SJCRH30 (cell line): ENCODE data around the gene TP73. TPM values are rescaled to one million over a fixed set of nuclear protein-coding genes. Genes with fewer than 3 reads are reported as not detected.
A peak's percentile ranks its signal among the peaks of the same experiment; 100 is the strongest.

Source experiments
- DNase-seq, 2 experiments: peaks; one replicate each; pipeline ENCODE4 v3.0.0-alpha.2; 2015 to 2020
- H3K27ac ChIP-seq: fragments of 250-450 bp; sonication (Bioruptor Pico); 2 replicates; pipeline ENCODE4 v1.5.1; 2020; ENCODE audit warnings: mild to moderate bottlenecking, moderate library complexity
- H3K27me3 ChIP-seq: fragments of 250-450 bp; sonication (Bioruptor Pico); 2 replicates; pipeline ENCODE4 v1.5.1; 2020; ENCODE audit warnings: mild to moderate bottlenecking, moderate library complexity
- H3K36me3 ChIP-seq: fragments of 250-450 bp; sonication (Bioruptor Pico); 2 replicates; pipeline ENCODE4 v1.5.1; 2020; ENCODE audit warnings: mild to moderate bottlenecking, moderate library complexity
- H3K4me1 ChIP-seq: fragments of 250-450 bp; sonication (Bioruptor Pico); 2 replicates; pipeline ENCODE4 v1.5.1; 2020; ENCODE audit warnings: mild to moderate bottlenecking, moderate library complexity
- H3K4me3 ChIP-seq: fragments of 250-450 bp; sonication (Bioruptor Pico); 2 replicates; pipeline ENCODE4 v1.5.1; 2020; ENCODE audit warnings: mild to moderate bottlenecking, moderate library complexity
- H3K9me3 ChIP-seq: fragments of 250-450 bp; sonication (Bioruptor Pico); replicated peaks from 2 replicates; pipeline ENCODE4 v1.5.1; 2020; ENCODE audit warnings: mild to moderate bottlenecking, moderate library complexity
- total RNA-seq: library from RNA; depleted of rRNA; stranded (reverse); fragments of >200 nt; shearing (Covaris generic); gene quantifications from 2 replicates; pipeline ENCODE4 v1.2.3, GENCODE V29; 2014

Gene TP73
- total RNA-seq, 1 experiment from 2014 or later = 14.9 TPM

DNA sequence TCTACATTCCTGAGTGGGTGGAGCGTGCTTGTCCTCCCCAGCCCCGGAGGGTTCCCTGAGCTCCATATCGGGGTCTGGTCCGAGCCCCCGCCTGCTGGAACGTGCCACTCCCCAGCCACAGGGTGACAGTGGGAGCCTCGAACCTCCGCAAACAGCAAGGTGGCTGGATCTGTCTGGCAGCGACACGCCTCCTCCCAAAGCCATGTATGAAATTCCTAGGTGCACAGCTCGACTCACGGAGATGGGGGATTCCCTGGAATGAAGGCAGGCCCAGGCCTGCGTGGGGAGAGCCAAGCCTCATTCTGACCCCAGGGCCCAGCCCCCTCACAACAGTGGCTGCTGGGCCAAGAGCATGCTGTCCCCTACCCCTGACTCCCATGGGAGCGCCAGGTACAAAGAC lies 32.9 kb downstream of the TP73 start:
- no peak for DNase-seq
- no peak overlapping the region for H3K27ac ChIP-seq
- no peak overlapping the region for H3K4me3 ChIP-seq
- H3K4me1 ChIP-seq = peaks cover 11% of the 10 kb centered on the region; the same call in 1 of the 2 replicates
- H3K9me3 ChIP-seq = no peaks in the 10 kb centered on the region
- H3K27me3 ChIP-seq = no peaks in the 10 kb centered on the region
- no peaks in the 10 kb centered on the region; the same call in 1 of the 2 replicates for H3K36me3 ChIP-seq

GRCh38 chr1:3685906-3686305 lies 33.6 kb downstream of the TP73 start:
- Histone ChIP-seq H3K4me1 (peaks cover 15% of the 10 kb centered on the region), H3K4me3 (no peak overlapping the region), H3K9me3 (no peaks in the 10 kb centered on the region), H3K27ac (no peak overlapping the region), H3K36me3 (no peaks in the 10 kb centered on the region; the same call in 1 of the 2 replicates), H3K27me3 (no peaks in the 10 kb centered on the region)
- no peak for DNase-seq

- no peaks in the 10 kb centered on the region for H3K9me3 ChIP-seq
- H3K36me3 ChIP-seq = no peaks in the 10 kb centered on the region; the same call in 1 of the 2 replicates
- H3K27ac ChIP-seq = no peak overlapping the region
- H3K4me1 ChIP-seq = peaks cover 27% of the 10 kb centered on the region
- no peak for DNase-seq
- no peaks in the 10 kb centered on the region for H3K27me3 ChIP-seq
- H3K4me3 ChIP-seq = no peak overlapping the region
Observed at GRCh38 chr1:3687504-3687903, 35.2 kb downstream of the TP73 start.

DNA sequence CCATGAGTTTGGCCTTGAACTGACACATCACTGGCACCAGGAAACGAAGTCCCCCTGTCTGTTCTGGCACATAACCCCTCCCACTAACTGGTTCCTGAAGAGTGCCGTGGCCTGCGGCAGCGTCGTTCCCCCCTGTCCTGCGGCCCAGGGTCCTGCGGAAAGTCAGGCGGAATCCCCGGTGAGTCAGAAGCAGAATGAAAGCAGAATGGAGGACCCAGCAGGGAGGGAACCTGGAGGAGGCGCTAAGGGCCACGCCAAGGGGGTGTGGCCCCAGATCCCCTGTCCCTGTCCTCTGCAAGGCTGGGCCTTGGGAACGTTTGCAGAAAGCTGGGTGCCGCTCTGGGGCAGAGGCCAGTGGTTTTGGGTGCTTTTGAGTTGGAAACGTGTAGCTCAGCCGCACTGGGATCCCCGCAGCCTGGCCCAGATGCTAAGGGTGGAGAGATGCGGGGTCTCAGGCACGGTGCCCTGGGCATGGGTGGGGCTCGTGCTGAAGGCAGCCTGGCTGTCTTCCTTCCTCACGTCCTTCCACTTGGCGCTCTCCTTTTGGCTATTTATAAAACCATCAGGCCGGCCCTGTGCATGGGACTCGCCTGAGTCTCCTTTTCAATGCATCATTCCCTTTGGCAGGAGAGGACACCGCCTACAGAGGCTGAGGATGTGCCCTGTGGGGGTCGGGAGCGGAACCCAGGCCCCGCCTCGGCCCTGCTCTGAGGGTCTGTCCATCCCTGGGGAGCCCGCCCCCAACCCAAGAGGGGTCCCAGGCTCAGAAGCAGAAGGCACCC lies 36.2 kb downstream of the TP73 start:
- no peaks in the 10 kb centered on the region for H3K9me3 ChIP-seq
- no peak for DNase-seq
- H3K27me3 ChIP-seq = no peaks in the 10 kb centered on the region
- H3K36me3 ChIP-seq = no peaks in the 10 kb centered on the region
- peaks cover 32% of the 10 kb centered on the region for H3K4me1 ChIP-seq
- H3K27ac ChIP-seq = no peak overlapping the region
- no peak overlapping the region for H3K4me3 ChIP-seq

GRCh38 chr1:3689138-3689750 lies 36.9 kb downstream of the TP73 start:
- Histone ChIP-seq H3K9me3 (no peaks in the 10 kb centered on the region), H3K4me3 (no peak overlapping the region), H3K36me3 (no peaks in the 10 kb centered on the region), H3K27me3 (no peaks in the 10 kb centered on the region), H3K27ac (no peak overlapping the region), H3K4me1 (peaks cover 32% of the 10 kb centered on the region)
- no peak for DNase-seq

DNA sequence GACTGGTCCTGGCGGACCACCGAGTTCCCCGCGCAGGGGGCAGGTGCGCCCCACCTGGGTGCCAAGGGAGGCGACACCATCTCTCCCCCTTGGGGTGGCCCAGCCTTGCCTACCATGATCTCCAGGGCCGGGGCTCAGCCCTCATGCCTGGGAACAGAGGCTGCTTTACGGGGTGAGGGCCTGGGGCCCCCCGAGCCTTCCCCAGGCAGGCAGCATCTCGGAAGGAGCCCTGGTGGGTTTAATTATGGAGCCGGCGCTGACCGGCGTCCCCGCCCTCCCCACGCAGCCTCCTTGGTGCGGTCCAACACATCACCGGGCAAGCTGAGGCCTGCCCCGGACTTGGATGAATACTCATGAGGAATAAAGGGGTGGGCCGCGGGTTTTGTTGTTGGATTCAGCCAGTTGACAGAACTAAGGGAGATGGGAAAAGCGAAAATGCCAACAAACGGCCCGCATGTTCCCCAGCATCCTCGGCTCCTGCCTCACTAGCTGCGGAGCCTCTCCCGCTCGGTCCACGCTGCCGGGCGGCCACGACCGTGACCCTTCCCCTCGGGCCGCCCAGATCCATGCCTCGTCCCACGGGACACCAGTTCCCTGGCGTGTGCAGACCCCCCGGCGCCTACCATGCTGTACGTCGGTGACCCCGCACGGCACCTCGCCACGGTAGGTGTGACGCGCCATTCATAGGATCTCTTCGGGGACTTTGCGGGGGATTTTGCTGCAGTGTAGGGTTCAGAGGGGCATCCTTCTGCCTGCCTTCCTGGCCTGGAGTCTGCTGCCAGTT lies 38.2 kb downstream of the TP73 start:
- no peaks in the 10 kb centered on the region for H3K27me3 ChIP-seq
- DNase-seq = peak in 1 of 2 experiments; percentile 47
- no peak overlapping the region; the same call in 1 of the 2 replicates for H3K27ac ChIP-seq
- H3K36me3 ChIP-seq = no peaks in the 10 kb centered on the region
- H3K4me1 ChIP-seq = peaks cover 32% of the 10 kb centered on the region
- H3K9me3 ChIP-seq = no peaks in the 10 kb centered on the region
- H3K4me3 ChIP-seq = 0 out of 2 replicates have a peak overlapping the region, but pooled peaks have one; percentile 9

- no peaks in the 10 kb centered on the region for H3K9me3 ChIP-seq
Observed at GRCh38 chr1:3691421-3692204, 39.3 kb downstream of the TP73 start.

DNA sequence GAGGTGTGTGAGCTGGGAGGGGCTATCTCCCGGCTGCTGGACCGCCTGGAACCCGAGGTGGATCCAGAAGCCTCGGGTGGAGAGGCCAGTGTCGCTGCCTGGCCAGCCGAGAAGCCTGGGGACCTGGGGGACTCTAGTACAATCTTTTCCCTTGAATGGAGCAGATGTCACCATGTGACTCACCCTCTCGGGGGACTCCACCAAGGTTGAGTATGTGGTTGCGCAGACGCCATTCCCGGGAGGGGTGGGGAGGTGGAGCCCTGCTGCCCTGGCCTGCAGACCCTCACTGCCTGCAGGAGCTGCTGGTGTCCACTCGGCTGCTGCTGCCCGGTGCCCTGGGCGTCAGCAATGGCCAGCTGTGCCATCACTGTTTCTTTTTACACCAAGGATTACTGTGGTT lies 40.3 kb downstream of the TP73 start:
- no peak overlapping the region for H3K27ac ChIP-seq
- H3K36me3 ChIP-seq = no peaks in the 10 kb centered on the region
- H3K4me3 ChIP-seq = no peak overlapping the region
- no peaks in the 10 kb centered on the region for H3K27me3 ChIP-seq
- DNase-seq = peak; percentile 45 to 47
- H3K4me1 ChIP-seq = peaks cover 32% of the 10 kb centered on the region
- H3K9me3 ChIP-seq = no peaks in the 10 kb centered on the region

More at GRCh38 chr1:3691421-3692204, 39.3 kb downstream of the TP73 start:
- Histone ChIP-seq H3K4me1 (peaks cover 32% of the 10 kb centered on the region), H3K27ac (peak overlapping the region; percentile 6; the same call in 1 of the 2 replicates), H3K4me3 (0 out of 2 replicates have a peak overlapping the region, but pooled peaks have one; percentile 2), H3K27me3 (no peaks in the 10 kb centered on the region), H3K36me3 (no peaks in the 10 kb centered on the region)
- peak; percentile 71 to 73 for DNase-seq

GRCh38 chr1:3693321-3693720 lies 41.0 kb downstream of the TP73 start:
- DNase-seq = no peak
- Histone ChIP-seq H3K4me3 (no peak overlapping the region), H3K4me1 (peaks cover 32% of the 10 kb centered on the region), H3K27ac (no peak overlapping the region), H3K27me3 (no peaks in the 10 kb centered on the region), H3K36me3 (no peaks in the 10 kb centered on the region), H3K9me3 (no peaks in the 10 kb centered on the region)

DNA sequence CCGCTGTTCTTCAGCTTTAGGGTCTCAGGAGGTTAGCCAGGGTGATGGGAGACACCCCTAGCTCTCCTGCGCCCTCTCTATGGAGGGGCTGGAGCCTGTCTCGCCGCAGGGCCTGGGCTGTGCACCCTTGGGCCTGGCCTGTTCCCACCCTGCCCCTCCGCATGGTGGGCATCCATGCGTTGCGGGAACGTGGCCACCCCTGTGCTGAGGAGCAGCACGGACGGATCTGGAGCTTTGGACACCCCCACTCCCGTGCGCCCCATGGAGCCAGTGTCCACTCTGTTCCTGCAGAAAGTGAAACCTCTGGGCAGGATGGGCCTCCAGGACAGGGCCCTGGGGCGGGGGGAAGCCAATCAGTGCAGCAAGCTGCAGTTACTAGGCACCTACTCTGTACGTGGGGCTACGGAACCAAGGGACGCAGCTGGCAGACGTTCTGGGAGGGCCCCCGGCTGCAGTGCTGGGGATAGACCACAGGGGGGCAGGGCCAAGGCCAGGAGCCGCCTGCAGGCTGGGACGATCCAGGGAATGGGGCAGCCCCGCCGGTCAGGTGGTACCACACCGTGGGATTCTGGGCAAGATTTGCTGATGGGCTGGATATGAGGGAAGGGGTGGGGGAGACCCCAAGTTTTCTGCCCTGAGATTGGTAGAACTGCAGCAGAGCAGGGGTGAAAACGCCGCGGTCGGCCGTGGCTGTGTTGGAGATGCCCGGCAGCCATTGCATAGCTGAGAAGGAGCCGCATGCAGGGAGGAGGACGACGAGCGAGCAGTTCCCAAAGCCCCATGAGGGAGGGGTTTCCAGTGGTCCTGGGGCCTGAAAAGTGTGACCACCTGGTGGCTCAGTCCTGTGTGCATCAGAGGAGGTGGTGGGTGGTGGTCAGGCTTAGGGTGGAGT lies 43.3 kb downstream of the TP73 start:
- H3K36me3 ChIP-seq = no peaks in the 10 kb centered on the region
- no peaks in the 10 kb centered on the region for H3K9me3 ChIP-seq
- H3K27me3 ChIP-seq = no peaks in the 10 kb centered on the region
- no peak overlapping the region for H3K4me3 ChIP-seq
- peaks cover 24% of the 10 kb centered on the region for H3K4me1 ChIP-seq
- H3K27ac ChIP-seq = no peak overlapping the region
- DNase-seq = peak; percentile 44 to 48

DNA sequence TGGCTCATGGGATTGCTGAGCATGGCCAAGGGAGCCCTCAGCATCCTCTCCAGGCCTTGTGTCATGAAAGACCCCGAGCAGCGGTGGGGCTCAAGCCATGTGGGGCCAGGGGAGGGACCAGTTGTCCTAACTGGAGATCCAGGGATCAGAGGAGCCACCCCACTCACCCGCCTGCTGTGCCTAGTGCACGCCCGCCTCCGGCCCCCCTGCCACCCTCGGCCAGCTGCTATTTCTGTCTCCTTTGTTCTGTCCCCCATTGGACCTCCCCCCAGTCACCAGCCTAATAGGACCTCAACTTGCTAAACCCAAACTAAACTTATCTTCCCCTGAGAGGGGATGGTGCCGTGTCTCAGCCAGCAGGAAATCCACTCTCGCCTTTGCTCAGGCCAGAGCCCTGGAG lies 44.4 kb downstream of the TP73 start:
- Histone ChIP-seq H3K4me1 (peaks cover 13% of the 10 kb centered on the region), H3K36me3 (no peaks in the 10 kb centered on the region), H3K27ac (no peak overlapping the region), H3K27me3 (no peaks in the 10 kb centered on the region), H3K9me3 (no peaks in the 10 kb centered on the region), H3K4me3 (no peak overlapping the region)
- DNase-seq = no peak

GRCh38 chr1:3697104-3697503 lies 44.8 kb downstream of the TP73 start:
- H3K27ac ChIP-seq = no peak overlapping the region

DNA sequence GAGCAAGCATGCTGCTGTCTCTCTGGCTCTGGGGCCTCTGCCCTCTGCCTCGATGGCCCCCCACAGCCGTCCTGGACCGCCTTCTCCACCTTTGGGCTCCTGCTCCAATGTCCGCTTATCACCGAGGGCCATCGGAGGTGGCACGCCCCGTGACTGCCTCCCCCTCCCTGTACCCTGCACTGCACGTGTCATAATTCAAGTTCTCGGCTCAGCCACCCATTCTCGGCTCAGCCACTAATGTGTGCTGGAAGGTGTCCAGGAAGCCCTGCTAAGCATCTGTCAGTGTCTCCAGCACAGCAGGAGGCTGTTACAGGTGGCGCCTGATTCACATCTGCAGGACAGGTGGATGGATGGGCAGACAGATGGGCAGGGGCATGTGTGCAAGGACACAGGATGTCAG lies 45.5 kb downstream of the TP73 start:
- no peak for DNase-seq
- H3K4me1 ChIP-seq = peaks cover 4% of the 10 kb centered on the region; the same call in 1 of the 2 replicates
- H3K36me3 ChIP-seq = no peaks in the 10 kb centered on the region
- H3K4me3 ChIP-seq = no peak overlapping the region
- H3K9me3 ChIP-seq = no peaks in the 10 kb centered on the region
- no peak overlapping the region for H3K27ac ChIP-seq
- no peaks in the 10 kb centered on the region for H3K27me3 ChIP-seq

More at GRCh38 chr1:3697104-3697503, 44.8 kb downstream of the TP73 start:
- H3K27me3 ChIP-seq = no peaks in the 10 kb centered on the region
- no peaks in the 10 kb centered on the region for H3K36me3 ChIP-seq
- H3K4me3 ChIP-seq = no peak overlapping the region
- no peaks in the 10 kb centered on the region for H3K9me3 ChIP-seq
- peaks cover 9% of the 10 kb centered on the region for H3K4me1 ChIP-seq
- no peak for DNase-seq
